ENCODE measurements around the gene DNAJC16.

The DNAJC16 gene

GRCh38 chr1:15500184-15501178, 26.2 kb upstream of the DNAJC16 start:
- DNase-seq (ENCODE audit: low read depth), result no peak
- H3K4me3 ChIP-seq (ENCODE audit: control insufficient read depth, low read depth, low read length), result no peak overlapping the region
- TF ChIP-seq CTCF (conservative IDR thresholded peaks at IDR 0.05; ENCODE audit: control insufficient read depth, insufficient read depth, low read depth, low read length), result no peak

GRCh38 chr1:15501208-15502032, 25.2 kb upstream of the DNAJC16 start:
- peak; percentile 52 for DNase-seq (ENCODE audit: low read depth)
- no peak overlapping the region for H3K4me3 ChIP-seq (ENCODE audit: control insufficient read depth, low read depth, low read length)
- peak; percentile 87 for TF ChIP-seq CTCF (conservative IDR thresholded peaks at IDR 0.05; ENCODE audit: control insufficient read depth, insufficient read depth, low read depth, low read length)

- no peak for TF ChIP-seq CTCF (conservative IDR thresholded peaks at IDR 0.05; ENCODE audit: control insufficient read depth, insufficient read depth, low read depth, low read length)
- DNase-seq (ENCODE audit: low read depth), result no peak
- H3K4me3 ChIP-seq (ENCODE audit: control insufficient read depth, low read depth, low read length), result no peak overlapping the region
Observed at GRCh38 chr1:15504436-15504835, 22.2 kb upstream of the DNAJC16 start.

GRCh38 chr1:15506831-15507230, 19.8 kb upstream of the DNAJC16 start:
- DNase-seq (ENCODE audit: low read depth), result no peak
- no peak for TF ChIP-seq CTCF (conservative IDR thresholded peaks at IDR 0.05; ENCODE audit: control insufficient read depth, insufficient read depth, low read depth, low read length)
- no peak overlapping the region for H3K4me3 ChIP-seq (ENCODE audit: control insufficient read depth, low read depth, low read length)

DNA sequence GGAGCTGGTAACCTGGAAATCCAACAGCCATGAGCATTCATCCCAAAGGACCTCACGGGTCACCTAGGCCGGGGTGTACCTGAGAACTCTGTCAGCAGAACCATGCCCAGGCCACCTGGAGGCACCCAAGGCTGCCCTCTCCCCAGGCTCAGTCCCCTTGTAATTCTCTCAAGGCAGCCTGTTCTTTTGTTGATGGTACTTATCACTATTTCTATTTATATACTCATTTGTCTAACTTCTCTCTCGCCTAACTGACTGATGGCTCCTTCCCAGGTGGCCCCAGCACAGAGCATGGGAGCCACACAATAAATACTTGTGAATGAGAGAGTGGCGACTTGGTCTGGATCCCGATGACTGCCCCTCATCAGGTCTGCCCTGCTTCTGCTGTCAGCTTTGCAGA, 19.4 kb upstream of the DNAJC16 start:
- DNase-seq (ENCODE audit: low read depth), result no peak
- H3K4me3 ChIP-seq (ENCODE audit: control insufficient read depth, low read depth, low read length), result no peak overlapping the region
- TF ChIP-seq CTCF (conservative IDR thresholded peaks at IDR 0.05; ENCODE audit: control insufficient read depth, insufficient read depth, low read depth, low read length), result no peak

- no peak for TF ChIP-seq CTCF (conservative IDR thresholded peaks at IDR 0.05; ENCODE audit: control insufficient read depth, insufficient read depth, low read depth, low read length)
- DNase-seq (ENCODE audit: low read depth), result no peak
Observed at GRCh38 chr1:15508700-15509487, 17.8 kb upstream of the DNAJC16 start.

More at GRCh38 chr1:15508700-15509487, 17.8 kb upstream of the DNAJC16 start:
- H3K4me3 ChIP-seq (ENCODE audit: control insufficient read depth, low read depth, low read length), result no peak overlapping the region
